ENCODE results near the gene YEATS2. TPM values are rescaled to one million over a fixed set of nuclear protein-coding genes. Genes with fewer than 3 reads are reported as not detected.
"Not testable (repeated sequence)": the region's sequence is repeated elsewhere in the genome, so short reads cannot be mapped to it uniquely, and the experiment has no call there.

YEATS2 gene
- polyA plus RNA-seq, 4 donors: 34.9 to 36.7 (median 36.1) TPM

- DNase-seq (ENCODE audit: low read depth in 4 of 4, low spot score in 3 of 4): no peak
Measured at GRCh38 chr3:183769453-183769852, 71.9 kb downstream of the YEATS2 start.

DNA sequence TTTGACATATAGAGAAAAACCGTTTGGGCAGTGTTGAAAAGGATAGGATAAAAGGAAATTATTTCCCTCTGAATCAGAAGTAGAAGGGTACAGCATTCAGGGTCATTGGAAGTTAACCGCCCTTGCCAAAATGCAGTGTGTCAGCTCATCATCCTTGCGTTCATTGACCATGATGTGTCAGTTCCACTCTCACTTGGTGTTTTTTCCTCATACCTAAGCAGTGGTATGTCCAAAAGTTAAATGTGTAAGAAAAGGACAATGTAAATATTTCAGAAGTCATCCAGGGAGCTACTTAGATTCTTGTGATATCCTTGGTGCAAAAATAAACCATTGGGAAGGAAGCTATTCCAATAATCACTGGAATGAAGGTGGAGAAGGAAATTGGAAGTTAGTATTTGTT, 77.0 kb downstream of the YEATS2 start:
- no peak for DNase-seq (ENCODE audit: low read depth in 4 of 4, low spot score in 3 of 4)

DNA sequence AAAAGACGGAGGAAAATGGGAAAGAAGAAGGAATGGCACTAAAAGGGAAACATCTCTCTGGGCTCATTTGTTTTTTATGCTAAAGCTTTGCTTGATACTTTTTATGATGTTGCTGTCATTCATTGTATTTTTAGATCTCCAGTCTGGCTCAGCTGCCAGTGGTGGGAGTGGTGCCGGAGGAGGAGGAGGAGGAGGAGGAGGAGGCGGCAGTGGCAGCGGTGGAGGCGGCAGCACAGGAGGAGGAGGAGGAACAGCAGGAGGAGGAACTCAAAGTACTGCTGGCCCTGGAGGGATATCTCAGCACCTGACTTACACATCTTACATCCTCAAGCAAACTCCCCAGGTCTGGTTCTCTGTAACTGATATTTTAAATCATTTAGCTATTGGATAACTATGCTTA, 78.2 kb downstream of the YEATS2 start:
- no peak for DNase-seq (ENCODE audit: low read depth in 4 of 4, low spot score in 3 of 4)

- DNase-seq (ENCODE audit: low read depth in 4 of 4, low spot score in 3 of 4): not testable (repeated sequence)
Measured at GRCh38 chr3:183776451-183776850, 78.9 kb downstream of the YEATS2 start.

DNA sequence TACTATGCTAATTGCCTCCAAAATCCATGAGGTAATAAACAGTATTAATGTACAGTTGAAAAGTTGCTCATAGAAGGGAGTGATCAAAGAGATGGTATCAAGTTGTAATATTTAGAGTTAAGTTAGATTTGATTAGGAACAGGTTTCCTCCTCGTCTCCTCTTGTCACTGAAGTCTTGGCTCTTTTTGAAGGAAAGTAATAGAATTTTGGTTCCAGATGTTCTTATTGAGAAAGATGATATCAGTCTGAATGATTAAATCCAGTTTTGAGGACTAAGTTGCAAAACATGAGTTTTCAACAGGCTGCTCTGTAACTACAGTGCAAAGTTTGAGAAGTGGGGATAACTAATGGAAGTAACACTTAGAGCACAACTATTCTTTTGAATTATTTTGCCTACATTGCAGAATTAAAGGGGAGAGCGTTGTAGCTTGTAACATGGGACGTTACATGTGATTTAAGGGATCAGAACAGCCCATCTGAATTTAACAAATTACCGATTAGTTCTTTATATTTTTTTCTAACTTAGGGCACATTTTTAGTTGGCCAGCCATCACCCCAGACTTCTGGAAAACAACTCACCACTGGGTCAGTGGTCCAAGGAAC, 79.5 kb downstream of the YEATS2 start:
- no peak for DNase-seq (ENCODE audit: low read depth in 4 of 4, low spot score in 3 of 4)

DNA sequence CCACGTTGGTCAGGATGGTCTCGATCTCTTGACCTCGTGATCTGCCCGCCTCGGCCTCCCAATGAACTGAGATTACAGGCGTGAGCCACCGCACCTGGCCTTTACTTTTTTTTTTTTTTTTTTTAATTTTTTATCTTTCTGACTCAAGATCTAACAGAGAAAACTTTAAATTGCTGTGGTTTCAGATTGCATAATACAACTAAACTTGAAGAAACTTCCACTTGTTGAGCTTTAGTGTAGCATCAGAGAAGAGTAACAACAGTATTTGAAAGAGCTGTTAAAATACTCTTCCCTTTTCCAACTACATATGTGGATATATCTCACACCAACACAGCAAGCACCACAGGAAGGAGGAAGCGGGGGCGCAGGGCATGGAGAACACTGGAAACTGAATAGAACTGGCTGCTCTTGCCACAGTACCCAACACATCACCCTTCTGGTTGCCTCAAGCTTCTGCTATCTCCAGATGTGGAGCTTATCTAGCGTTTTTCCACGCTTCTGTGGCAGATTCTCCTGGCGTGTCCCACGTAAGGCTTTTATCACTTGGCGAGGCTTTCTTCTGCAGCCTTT, 82.4 kb downstream of the YEATS2 start:
- DNase-seq (ENCODE audit: low read depth in 4 of 4, low spot score in 3 of 4): no peak

DNA sequence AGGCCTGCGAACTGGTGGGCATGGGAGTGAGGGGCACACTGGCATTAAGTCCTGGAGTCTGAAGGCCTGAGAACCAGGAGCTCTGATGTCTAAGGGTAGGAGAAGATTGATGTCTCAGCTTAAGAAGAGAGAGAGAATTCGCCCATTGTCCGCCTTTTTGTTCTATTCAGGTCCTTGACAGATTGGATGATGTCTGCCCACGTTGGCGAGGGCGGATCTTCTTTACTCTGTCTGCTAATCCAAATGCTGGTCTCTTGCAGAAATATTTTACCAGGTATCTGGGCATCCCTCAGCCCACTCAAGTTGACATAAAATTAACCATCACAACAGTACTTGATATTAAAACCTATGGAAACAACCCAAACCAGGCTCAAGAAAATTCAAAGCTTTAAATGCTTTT, 83.6 kb downstream of the YEATS2 start:
- DNase-seq (ENCODE audit: low read depth in 4 of 4, low spot score in 3 of 4): no peak

- DNase-seq (ENCODE audit: low read depth in 4 of 4, low spot score in 3 of 4): no peak
Measured at GRCh38 chr3:183782576-183783276, 85.1 kb downstream of the YEATS2 start.

DNA sequence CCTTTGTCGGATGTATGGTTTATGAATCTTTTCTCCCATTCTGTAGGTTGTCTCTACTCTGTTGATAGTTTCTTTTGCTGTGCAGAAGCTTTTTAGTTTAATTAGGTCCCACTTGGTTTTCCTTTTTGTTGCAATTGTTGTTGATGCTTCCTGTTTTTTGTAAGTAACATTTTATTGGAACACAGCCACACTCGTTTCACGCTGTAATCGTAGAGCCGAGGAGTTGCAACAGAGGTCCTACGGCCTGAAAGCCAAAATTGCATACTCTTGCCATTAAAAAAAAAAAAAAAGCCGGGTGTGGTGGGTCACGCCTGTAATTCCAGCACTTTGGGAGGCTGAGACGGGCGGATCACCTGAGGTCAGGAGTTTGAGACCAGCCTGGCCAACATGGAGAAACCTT, 86.9 kb downstream of the YEATS2 start:
- DNase-seq (ENCODE audit: low read depth in 4 of 4, low spot score in 3 of 4): not testable (repeated sequence)

GRCh38 chr3:183789826-183790225, 92.2 kb downstream of the YEATS2 start:
- no peak for DNase-seq (ENCODE audit: low read depth in 4 of 4, low spot score in 3 of 4)

DNA sequence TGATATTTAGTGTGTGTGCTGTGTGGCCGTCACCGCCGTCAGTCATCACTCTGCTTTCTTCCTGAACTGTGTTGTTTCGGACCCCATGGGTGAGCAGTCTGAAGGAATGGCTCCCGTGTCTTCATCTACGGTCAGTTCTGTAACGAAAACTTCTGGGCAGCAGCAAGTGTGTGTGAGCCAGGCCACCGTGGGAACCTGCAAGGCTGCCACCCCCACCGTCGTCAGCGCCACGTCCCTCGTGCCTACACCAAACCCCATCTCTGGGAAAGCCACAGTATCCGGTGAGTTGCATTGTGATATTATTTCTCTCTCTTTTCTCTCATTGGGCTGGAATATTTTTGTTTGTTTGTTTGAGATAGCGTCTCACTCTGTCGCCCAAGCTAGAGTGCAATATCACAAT, 93.1 kb downstream of the YEATS2 start:
- DNase-seq (ENCODE audit: low read depth in 4 of 4, low spot score in 3 of 4): no peak

GRCh38 chr3:183792976-183793375, 95.4 kb downstream of the YEATS2 start:
- DNase-seq (ENCODE audit: low read depth in 4 of 4, low spot score in 3 of 4): no peak

- DNase-seq (ENCODE audit: low read depth in 4 of 4, low spot score in 3 of 4): no peak
Measured at GRCh38 chr3:183794452-183794851, 96.9 kb downstream of the YEATS2 start.

DNA sequence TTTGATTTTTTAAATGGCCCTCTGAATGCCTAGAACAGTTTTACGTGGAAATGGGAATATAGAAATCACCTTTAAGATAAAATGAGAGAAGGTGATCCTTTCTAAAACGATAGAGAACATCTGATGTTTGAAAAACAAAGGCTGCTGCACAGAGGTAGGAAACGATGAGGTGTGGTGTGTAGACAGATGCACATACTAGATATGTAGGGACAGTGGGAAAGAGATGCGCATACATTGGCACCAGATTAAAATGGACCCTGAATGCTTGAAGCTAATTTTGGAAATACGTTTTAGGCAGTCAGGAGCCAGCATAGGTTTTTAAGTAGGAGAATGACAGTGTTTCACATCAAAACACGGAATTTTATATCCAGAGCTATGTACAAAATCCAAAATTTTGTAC, 98.8 kb downstream of the YEATS2 start:
- DNase-seq (ENCODE audit: low read depth in 4 of 4, low spot score in 3 of 4): no peak

- DNase-seq (ENCODE audit: low read depth in 4 of 4, low spot score in 3 of 4): no peak
Measured at GRCh38 chr3:183797996-183798395, 100.4 kb downstream of the YEATS2 start.

- no peak for DNase-seq (ENCODE audit: low read depth in 4 of 4, low spot score in 3 of 4)
Measured at GRCh38 chr3:183799461-183799860, 101.9 kb downstream of the YEATS2 start.

DNA sequence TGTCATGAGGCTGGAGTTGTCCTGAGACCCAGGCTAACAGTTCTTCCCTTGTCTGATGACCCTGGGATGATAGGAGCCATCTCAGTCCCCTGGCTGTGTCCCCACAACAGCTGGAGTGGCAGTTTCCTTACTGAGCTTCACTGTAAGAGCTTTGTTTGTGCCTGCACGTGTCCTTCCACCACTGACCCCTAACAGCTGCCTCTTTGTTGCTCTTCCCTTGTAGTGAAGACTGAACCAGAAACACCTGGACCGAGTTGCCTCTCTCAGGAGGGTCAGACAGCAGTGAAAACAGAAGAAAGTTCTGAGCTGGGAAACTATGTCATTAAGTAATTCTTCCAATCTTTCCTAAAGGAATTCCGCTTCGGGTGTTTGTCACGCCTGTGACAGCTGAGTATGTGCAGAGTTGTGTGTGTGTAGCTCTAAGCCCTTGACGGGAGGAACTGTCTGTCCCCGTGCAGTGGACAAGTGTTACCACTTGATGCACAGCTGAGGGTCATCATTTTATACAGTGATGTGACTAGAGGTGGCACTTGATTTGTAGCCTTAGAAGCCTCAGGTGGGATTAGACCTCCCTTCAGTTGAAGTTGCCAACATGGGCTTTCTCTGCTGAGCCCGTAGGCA, 102.8 kb downstream of the YEATS2 start:
- DNase-seq (ENCODE audit: low read depth in 4 of 4, low spot score in 3 of 4): no peak

DNA sequence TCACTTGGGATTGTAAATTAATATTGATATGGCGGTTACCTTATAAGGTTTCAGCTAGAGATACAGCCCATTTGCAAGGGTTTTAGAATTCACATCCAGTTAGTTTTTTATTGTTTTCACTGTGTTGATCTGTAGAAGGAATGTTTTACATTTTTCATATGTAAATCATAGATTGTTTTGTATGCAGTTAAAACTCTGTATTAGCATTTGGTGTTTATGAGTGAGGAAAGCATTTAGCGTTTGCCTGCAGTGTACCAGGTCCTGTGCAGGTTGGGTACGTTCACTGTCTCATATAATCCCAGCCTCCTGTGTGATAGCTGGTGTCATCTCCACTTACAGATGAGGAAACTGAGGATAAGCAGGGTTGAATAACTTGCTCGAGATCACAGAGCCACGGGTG, 104.0 kb downstream of the YEATS2 start:
- DNase-seq (ENCODE audit: low read depth in 4 of 4, low spot score in 3 of 4): no peak

GRCh38 chr3:183802989-183803388, 105.4 kb downstream of the YEATS2 start:
- DNase-seq (ENCODE audit: low read depth in 4 of 4, low spot score in 3 of 4): no peak

DNA sequence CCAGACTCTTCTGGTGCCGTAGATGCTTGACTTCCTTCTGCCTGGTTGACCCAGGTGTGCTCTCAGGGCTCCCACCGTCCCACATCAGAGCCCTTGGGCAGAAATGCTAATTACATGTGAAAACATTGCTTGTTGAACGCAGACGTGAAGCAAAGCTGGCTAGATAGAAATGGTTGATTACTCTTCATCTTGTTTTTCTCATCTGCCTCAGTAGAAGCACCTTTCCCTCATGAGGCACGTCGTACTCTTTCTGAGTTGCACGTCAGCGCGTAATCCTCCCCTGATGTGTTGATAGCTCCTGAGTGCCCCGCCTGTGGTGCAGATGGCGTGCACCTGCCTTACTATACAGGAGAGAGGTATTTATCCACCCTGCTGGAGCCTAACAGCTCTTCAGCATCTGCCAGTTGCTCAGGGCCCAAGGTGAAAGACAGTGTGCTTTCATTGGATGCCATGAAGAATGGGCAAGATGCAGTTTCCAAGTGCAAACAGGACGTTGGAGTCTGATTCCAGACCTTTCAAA, 109.7 kb downstream of the YEATS2 start:
- DNase-seq (ENCODE audit: low read depth in 4 of 4, low spot score in 3 of 4): no peak

- DNase-seq (ENCODE audit: low read depth in 4 of 4, low spot score in 3 of 4): no peak
Measured at GRCh38 chr3:183807881-183808280, 110.3 kb downstream of the YEATS2 start.

DNA sequence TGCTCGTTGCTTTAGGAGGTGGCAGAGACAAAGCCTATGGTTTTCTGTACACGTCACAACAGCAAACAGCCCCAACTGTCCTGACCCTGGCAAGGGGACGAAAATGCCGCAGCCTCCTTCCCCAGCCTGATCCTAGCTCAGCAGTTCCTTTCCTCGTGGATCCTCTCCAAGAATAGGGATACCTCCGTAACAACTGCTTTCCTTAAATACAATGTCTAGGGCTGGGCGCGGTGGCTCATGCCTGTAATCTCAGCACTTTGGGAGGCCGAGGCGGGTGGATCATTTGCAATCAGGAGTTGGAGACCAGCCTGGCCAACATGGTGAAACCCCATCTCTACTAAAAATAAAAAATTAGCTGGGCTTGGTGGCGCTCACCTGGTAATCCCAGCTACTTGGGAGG, 110.8 kb downstream of the YEATS2 start:
- no peak for DNase-seq (ENCODE audit: low read depth in 4 of 4, low spot score in 3 of 4)

All from right renal pelvis (tissue), 4 donors.